ENCODE results near the gene ZNF831.

Gene ZNF831

GRCh38 chr20:59163631-59164530 lies at the start of gene ZNF831:
Gene ZNF831 (plus strand): TSS chr20:59163821. CDS start chr20:59191020, 27,199 bp downstream.
- no peak for DNase-seq

GRCh38 chr20:59117526-59117925 lies 46.1 kb upstream of the ZNF831 start:
- no peak for DNase-seq

- no peak for DNase-seq
Measured at GRCh38 chr20:59118855-59119254, 44.8 kb upstream of the ZNF831 start.

- no peak for DNase-seq
Measured at GRCh38 chr20:59120491-59120890, 43.1 kb upstream of the ZNF831 start.

- no peak for DNase-seq
Measured at GRCh38 chr20:59120919-59121318, 42.7 kb upstream of the ZNF831 start.

- DNase-seq = no peak
Measured at GRCh38 chr20:59121714-59122565, 41.7 kb upstream of the ZNF831 start.

GRCh38 chr20:59122566-59122919 lies 41.1 kb upstream of the ZNF831 start:
- DNase-seq = no peak

GRCh38 chr20:59123011-59123677 lies 40.5 kb upstream of the ZNF831 start:
- no peak for DNase-seq

- DNase-seq = no peak
Measured at GRCh38 chr20:59123678-59124255, 39.9 kb upstream of the ZNF831 start.

GRCh38 chr20:59124296-59125029 lies 39.2 kb upstream of the ZNF831 start:
- no peak for DNase-seq

- no peak for DNase-seq
Measured at GRCh38 chr20:59125332-59125731, 38.3 kb upstream of the ZNF831 start.

- DNase-seq = no peak
Measured at GRCh38 chr20:59125836-59126235, 37.8 kb upstream of the ZNF831 start.

- DNase-seq = no peak
Measured at GRCh38 chr20:59127839-59128238, 35.8 kb upstream of the ZNF831 start.

GRCh38 chr20:59131551-59132285 lies 31.9 kb upstream of the ZNF831 start:
- DNase-seq = no peak

GRCh38 chr20:59134182-59134581 lies 29.4 kb upstream of the ZNF831 start:
- DNase-seq = no peak

GRCh38 chr20:59135093-59135492 lies 28.5 kb upstream of the ZNF831 start:
- no peak for DNase-seq

GRCh38 chr20:59136027-59136426 lies 27.6 kb upstream of the ZNF831 start:
- no peak for DNase-seq

GRCh38 chr20:59137532-59137931 lies 26.1 kb upstream of the ZNF831 start:
- DNase-seq = no peak

- DNase-seq = no peak
Measured at GRCh38 chr20:59138114-59138748, 25.4 kb upstream of the ZNF831 start.

- no peak for DNase-seq
Measured at GRCh38 chr20:59139998-59140397, 23.6 kb upstream of the ZNF831 start.

Data from fibroblast of upper back skin (primary cell).